Lower leg skin (tissue), 3 donors: ENCODE data around the gene SMC4.

Experiments used
- POLR2A ChIP-seq, 2 donors: fragments of 450-650 bp; IDR thresholded peaks; one replicate each; pipeline ENCODE4 v1.6.1; 2016 to 2017; ENCODE audit warnings: antibody characterized with exemption in 2 of 2, mild to moderate bottlenecking in 1 of 2, moderate library complexity in 1 of 2
- TF ChIP-seq, protein P1 (sequence below), 3 donors: fragments of 450-650 bp; IDR thresholded peaks; one replicate each; pipeline ENCODE4 v1.5.1; 2016; ENCODE audit warnings: antibody characterized with exemption in 3 of 3, mild to moderate bottlenecking in 3 of 3, moderate library complexity in 2 of 3

DNA sequence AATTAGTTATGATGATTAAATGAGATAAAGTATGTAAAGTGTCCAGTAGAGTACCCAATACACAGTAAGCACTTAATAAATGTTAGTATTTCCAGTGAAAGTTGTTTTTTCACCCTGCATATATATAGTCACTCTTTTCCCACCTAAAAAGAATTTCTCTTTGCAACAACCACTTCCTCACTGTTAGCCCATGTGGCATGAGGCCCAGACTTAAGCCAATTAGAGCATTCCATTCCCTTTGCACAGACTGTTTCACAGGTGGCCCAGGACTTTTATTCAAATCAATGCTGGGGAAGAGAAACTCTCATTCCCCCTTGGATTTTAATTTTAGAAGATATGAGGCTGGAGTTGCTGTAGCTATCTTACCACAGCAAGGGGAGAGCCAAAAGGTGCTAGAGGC lies 4.2 kb upstream of the SMC4 start:
- TF ChIP-seq, protein P1, sequence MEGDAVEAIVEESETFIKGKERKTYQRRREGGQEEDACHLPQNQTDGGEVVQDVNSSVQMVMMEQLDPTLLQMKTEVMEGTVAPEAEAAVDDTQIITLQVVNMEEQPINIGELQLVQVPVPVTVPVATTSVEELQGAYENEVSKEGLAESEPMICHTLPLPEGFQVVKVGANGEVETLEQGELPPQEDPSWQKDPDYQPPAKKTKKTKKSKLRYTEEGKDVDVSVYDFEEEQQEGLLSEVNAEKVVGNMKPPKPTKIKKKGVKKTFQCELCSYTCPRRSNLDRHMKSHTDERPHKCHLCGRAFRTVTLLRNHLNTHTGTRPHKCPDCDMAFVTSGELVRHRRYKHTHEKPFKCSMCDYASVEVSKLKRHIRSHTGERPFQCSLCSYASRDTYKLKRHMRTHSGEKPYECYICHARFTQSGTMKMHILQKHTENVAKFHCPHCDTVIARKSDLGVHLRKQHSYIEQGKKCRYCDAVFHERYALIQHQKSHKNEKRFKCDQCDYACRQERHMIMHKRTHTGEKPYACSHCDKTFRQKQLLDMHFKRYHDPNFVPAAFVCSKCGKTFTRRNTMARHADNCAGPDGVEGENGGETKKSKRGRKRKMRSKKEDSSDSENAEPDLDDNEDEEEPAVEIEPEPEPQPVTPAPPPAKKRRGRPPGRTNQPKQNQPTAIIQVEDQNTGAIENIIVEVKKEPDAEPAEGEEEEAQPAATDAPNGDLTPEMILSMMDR (IDR thresholded peaks at IDR 0.05) = no peak
- TF ChIP-seq POLR2A (IDR thresholded peaks at IDR 0.05) = no peak
